Endometrium (tissue), 2 donors: ENCODE data around the gene SRRM5.
"Not testable (repeated sequence)": the region's sequence is repeated elsewhere in the genome, so short reads cannot be mapped to it uniquely, and the experiment has no call there.

Experiments used
- FAIRE-seq: peaks from 2 replicates; lab custom pipeline; 2012; peaks lifted over from hg19 to GRCh38; lab: Jason Lieb, UNC
- donor health status: control.
- donor health status: control.

SRRM5 gene, protein sequence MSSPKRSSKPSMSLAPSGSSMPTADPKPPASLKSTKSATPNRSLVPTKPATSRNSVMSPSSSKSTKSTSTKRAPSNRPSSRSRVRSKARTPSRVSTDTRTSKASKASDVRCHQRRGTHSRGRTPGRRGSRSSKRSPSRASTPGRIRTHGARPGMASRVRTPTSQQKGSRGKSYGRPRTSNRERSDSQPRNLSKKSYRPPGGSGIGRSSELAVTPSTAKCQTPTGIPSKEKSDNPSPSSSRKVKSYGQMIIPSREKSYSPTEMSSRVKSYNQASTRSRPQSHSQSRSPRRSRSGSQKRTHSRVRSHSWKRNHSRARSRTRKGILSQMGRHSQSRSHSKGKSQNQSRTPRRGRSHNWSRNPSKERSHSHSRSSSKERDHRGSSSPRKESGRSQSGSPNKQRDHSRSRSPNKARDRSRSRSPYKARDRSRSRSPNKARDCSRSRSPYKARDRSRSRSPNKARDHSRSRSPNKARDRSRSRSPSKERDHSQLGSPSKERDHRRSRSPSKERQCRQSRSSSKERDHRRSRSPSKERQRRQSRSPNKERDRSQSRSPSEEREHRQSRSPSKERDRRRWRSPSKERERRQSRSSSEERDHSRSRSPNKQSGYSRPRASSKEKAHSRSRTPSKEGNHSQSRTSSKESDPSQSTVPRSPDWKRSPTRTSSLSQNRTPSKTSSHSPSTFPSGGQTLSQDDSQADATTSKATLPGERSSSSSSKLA

DNA sequence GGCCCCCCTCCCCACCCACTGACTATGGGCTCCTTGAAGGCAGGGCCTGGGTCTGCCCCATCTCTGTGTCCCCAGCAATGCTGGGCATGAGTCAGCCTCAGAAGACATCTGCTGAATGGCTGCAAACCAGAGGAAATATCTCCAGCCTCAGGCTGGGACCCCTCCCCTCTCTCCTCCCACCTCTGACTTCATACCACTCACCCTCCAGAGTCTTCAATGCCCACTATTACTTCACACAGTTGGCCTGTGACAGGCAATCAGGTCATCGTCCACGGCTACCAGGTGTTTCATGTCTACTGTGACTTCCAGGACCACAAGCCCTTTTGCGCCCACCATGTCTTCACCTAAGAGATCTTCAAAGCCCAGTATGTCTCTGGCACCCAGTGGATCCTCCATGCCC lies at the start of gene SRRM5:
Gene SRRM5 (plus strand): TSS at position 301 of the 400 bp plus-strand sequence. CDS start 34 bp downstream, at position 335.
- FAIRE-seq = no peak

DNA sequence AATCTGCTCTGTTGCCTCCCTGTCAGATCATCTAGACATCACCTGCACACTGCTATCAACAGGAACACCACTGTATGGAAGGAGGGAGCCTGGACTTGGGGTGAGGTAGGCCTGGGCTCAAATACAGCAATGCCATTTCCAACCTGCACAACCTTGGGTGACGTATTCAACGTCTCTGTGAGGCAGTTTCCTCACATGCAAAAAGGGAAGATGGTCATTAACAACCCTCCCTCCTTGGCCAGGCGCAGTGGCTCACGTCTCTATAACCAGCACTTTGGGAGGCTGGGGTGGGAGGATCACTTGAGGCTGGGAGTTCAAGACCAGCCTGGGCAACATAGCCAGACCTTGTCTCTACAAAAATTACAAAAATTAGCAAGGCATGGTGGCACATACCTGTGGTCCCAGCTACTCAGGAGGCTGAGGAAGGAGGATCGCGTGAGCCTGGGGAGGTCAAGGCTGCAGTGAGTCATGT lies 49.6 kb upstream of the SRRM5 start:
- no peak for FAIRE-seq

DNA sequence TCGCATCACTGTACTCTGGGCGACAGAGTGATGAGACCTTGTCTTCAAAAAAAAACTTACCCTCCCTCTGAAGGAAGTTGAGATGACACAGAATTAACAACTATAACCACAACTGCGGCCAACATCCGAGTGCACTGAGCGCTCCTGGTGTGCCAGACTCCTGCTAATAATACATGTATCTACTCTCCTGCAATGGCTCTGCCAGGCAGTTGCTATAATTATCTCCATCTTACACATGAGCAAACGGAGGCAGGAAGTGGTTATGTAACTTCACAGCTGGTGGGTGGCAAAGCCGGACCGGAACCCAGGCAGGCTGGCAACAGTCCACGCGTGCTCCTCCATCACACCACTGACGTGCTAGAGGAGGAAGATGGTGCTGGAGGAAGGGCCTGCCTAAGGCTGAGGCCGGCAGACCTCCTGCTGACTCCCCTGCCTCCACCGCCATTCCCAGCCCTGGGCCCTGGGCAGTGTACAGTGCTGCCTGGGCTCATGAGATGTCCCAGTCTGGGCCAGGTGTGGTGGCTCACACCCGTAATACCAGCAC lies 49.1 kb upstream of the SRRM5 start:
- no peak for FAIRE-seq

DNA sequence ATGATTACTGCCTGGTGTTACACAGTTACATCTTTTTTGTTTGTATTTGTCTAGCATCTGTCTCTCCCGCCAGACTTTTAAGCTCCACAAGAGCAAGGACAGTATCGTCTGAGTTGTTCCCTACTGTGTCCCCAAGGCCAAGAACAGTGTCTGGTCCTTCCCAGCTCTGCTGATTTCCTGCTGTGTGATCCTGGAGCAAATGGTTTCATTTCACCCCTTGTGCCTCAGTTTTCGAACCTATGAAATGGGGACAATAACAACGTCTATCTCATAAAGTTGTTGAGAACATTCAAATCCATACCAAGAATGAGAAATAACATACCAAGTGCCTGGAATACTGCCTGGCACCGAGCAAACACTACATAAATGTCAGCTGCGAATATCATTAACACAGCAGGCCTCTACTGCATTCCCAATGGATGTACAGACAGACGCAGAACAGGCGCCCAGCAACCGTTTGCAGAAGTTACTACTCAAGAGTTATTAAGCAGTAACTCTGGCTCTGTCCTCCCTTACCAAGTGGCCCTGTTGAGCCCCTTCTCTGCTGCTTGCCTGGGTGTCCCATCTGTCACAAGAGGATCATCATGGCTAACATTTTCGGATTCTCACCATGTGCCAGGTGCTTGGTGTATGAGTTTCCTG lies 48.0 kb upstream of the SRRM5 start:
- no peak for FAIRE-seq

DNA sequence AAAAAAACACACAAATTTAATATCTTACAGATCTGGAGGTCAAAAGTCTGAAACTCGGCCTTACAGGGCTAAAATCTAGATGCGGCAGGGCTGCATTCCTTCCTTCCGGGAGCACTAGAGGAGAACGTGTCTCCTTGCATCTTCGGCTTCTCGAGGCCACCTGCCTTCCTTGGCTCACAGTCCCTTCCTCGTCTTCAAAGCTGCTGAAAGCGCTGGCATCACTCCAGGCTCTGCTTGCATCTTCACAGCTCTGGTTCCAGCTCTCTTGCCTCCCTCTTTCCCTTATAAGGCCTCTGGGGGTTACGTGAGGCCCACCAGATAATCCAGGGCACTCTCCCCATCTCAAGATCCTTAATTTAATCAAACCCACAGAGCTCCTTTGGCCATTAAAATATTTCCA lies 47.1 kb upstream of the SRRM5 start:
- no peak for FAIRE-seq

DNA sequence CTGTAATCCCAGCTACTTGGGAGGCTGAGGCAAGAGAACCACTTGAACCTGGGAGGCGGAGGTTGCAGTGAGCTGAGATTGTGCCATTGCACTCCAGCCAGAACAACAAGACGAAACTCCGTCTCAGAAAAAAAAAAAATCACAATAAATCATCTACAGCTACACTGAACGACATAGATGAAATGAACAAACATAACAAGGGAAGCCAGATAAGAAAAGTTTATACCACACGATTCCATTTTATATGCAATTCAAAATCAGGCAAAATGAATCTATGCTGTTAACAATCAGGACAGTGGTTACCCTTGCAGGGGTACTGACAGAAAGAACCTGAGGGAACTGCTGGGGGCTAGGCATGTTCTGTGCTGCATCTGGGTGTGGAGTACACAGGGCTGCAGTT lies 42.2 kb upstream of the SRRM5 start:
- FAIRE-seq = no peak

DNA sequence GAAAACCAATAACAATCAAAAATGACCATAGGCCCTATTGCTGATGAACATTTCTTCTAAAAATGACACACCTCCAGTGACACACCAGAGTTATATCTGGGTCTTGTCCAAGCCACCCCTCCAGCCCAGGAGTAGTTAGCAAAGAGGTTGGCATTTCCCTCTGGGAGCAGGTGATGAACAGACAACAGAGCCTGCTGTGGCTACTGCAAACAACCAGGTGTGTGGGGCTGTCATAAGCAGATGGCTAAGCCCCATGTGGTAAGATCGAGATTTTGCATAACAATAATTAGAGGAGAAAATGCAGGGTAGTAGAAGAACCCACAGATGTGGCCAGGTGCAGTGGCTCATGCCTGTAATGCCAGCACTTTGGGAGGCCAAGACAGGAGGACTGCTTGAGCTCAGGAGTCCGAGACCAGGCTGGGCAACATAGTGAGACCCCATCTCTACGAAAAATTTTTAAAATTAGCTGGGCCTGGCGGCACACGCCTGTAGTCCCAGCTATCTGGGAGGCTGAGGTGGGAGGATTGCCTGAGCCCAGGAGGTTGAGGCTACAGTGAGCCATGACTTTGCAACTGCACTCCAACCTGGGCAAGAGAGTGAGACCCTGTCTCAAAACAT lies 41.6 kb upstream of the SRRM5 start:
- no peak for FAIRE-seq

DNA sequence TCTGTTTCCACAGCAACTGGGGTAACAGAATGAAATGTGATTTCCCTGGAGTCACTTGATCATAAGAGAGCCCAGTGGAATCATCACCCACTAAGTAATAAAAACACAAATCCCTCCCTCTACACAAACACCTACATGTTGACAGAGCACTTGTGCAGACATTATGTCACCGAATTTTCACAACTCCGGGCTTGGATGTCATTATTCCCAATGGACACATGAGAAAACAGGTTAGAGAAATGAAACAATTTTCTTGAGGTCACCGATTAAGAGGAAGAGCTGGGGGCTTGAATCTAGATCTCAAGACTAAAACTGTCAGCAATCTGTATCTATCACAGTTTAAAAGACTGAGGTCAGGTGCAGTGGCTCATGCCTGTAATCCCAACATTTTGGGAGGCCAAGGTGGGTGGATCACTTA lies 39.7 kb upstream of the SRRM5 start:
- no peak for FAIRE-seq

DNA sequence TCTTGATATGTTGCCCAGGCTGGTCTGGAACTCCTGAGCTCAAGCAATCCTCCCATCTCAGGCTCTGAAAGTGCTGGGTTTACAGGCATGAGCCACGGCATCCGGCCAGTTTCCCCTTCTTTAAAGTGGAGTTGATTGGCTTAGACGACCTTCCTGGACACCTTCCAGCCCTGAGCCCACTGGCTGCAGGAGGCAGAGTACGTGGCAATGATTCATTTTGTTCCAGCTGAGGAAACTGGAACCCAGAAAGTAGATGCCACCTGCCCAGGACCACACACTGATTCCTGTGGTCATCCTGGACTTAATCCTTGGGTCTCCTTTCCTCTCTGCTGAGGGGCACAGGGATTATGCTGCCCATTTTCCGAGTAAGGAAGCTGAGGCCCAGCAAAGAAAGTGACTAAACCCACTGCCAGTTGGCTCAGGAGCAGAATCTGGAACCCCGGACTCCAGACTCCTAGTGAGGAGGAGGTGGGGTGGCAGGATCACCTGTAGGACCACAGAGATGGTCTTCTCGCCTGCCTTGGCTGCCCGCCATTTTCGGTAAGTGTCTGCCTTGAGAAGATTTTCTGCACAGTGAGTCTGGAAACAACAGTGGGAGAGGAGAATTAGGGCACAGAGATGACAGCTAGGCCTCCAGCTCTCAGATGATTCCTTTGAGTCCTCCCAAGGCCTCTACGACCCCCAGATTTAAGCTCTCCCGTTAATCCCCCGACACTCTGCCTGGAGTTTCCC lies 37.3 kb upstream of the SRRM5 start:
- FAIRE-seq = no peak

DNA sequence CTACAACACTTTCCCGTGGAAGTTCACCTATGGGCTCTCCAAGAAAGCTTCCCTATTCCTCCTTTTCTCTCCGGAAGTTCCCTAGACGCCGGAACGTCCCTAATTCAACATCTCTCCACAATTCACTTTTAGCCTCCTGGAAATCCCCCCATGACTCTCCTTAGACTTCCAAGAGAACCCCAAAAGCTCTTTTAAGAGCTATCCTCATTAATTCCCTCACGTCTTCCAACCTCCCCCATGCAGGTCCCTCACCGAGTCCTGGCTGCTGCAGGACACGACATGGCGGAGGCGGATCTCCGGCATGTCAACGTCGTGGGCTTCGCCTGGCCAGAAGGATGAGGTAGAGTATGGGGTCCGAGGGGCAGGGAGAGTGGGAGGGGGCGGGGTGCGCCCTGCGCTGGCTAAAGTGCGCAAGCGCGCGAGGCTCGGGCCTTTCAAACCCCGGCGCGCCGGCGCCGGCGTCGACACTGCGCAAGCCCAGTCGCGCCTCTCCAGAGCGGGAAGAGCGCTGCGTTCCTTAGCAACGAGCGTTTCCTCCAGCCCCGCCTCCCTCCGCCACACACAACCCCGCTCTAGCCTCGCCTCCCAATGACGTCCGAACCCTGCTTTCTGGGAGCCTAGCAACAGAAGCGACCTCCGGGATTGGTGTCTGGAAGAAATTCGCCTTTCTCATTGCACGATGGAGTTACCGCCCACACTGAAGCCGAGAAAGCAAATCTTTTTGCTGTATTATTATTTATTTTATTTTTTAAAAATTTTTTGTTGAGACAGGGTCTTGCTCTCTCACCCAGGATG lies 36.5 kb upstream of the SRRM5 start, which contains the start of the genes PINLYP and XRCC1:
Gene PINLYP (plus strand): TSS at position 646 of the 795 bp plus-strand sequence. CDS start 1,391 bp downstream, outside the sequence.
Gene XRCC1 (minus strand): TSS at position 372 of the 795 bp plus-strand sequence. CDS start 69 bp downstream, at position 303.
- peak; percentile 98 for FAIRE-seq

DNA sequence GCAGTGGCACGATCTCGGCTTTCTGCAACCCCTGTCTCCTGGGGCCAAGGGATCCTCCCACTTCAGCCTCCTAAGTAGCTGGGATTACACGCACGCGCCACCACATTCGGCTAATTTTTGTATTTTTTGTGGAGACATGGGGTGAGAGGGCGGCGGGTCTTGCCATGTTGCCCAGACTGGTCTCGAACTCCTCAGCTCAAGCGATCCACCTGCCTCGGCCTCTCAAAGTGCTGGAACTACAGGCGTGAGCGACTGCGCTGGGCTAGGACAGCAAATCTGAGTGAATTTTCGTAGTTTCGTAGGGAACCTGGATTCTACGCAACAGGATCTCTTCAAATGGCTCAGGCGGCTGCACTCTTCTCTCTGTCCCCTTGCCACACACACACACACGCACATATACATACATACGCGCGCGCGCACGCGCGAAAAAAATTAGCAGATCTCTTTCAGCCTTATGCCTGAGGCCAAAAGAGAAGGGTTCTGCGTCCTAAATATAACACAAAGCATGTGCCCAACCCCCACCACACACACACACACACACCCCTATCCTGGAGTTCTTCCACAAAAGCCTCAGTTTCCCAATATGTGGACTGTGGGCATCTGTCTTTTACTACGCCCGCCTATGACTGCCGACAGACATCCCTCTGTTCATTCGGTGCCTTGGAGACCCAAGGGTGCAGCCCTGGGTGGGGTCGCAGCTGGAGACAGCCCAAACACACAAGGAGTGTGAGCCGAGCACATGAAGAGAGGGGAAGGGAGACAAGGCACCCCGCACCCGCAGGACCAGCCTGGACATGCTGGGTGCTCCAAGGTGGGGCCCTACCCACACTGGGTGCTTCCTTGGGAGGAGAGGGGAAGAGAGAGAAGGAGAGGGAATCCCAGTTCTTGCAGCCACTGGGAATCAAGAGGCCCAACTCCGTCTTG lies 35.7 kb upstream of the SRRM5 start:
- FAIRE-seq = no peak

DNA sequence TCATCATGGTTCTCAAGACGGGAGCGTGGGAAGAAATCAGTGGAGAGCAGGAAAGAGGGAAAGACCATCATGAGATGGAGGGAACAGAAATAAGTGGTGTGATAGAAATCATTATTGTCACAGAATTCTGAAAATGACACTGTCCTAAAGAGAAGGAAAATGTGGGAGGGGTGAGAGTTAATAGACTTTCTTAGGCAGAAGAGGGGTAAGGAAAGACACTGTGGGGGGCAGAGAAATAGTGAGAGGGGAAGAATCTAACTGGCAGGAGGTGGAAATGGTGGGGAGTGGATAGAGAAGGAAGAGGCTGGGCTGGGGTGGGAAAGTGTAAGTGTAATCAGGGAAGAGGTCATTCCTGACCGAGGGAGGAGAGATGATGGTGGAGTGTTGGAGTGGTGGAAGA lies 33.1 kb upstream of the SRRM5 start:
- no peak for FAIRE-seq

DNA sequence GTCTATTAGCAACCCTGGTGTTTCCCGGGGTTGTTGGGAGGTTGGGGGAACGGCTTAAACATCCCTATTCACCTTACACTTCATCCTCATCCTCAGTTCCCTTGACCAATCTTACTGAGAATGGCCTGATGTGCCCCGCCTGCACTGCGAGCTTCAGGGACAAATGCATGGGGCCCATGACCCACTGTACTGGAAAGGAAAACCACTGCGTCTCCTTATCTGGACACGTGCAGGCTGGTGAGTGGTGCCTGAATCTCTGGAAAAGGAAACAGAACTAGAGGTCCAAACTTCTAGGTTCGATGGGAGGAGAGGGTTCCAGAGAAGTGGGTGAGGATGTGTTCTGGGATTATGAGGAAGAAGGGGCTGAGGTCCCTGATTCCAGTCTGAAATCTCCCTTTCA lies 30.4 kb upstream of the SRRM5 start:
- no peak for FAIRE-seq

DNA sequence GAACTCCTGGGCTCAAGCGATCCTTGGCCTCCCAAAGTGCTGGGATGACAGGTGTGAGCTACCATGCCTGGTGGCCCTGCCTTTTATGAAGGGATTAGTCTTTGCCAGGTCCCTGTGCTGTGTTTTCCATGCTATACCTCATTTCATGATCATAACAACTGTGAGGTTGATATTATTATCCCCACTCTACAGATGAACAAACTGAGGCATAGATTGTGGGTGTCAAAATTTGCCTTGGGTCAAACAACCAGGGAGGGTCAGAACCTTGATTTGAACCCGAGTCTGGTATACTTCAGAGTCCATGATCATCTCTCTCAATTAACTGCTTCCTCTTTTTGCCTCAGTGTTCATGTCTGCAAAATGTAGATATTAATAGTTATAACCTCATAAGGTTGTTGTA lies 29.4 kb upstream of the SRRM5 start:
- no peak for FAIRE-seq

DNA sequence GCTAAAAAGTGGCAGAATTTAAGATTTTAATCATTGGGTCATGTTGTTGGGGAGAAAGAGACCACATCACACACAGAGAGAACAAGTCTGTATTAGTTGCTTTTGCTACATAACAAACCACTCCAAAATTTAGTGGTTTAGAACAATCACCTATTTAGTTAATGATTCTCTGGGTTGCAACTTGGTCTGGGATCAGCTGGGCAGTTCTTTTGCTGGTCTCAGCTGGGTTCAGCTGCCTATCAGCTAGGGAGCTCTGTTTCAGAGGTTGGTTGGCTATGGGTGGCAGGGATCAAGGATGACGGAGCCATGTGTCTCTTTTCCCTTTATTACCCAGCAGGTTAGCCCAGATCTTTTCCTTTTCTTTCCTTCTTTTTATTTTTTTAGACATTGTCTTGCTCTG lies 27.4 kb upstream of the SRRM5 start:
- no peak for FAIRE-seq

DNA sequence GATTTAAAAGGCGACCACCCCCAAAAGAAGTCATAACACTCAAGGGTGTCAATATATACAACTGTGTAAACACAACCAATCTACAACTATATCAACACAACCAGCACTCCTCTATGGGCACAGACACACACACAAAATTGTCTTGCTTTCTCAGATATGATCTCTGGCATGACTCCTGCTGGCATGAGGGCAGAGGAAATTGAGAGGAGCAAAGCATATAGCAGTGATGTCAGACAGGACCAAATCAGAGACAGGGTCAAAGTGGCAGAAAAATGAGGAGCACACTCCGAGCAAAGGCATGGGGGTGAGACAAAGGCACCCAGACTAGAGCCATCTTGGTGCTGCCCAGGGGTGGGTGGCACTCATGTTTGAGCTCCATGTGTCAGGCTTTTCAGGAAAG lies 25.5 kb upstream of the SRRM5 start:
- FAIRE-seq = no peak

DNA sequence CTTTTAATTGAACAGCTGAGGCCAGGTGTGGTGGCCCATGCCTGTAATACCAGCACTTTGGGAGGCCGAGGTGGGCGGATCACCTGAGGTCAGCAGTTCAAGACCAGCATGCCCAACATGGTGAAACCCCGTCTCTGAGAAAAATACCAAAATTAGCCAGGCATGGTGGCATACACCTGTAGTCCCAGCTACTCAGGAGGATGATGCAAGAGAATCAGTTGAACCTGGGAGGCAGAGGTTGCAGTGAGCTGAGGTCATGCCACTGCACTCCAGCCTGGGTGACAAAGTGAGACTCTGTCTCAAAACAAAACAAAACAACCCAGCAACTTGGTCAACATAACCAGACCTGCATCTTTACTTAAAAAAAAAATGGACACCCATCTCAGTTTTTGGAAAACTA lies 24.9 kb upstream of the SRRM5 start:
- not testable (repeated sequence) for FAIRE-seq

DNA sequence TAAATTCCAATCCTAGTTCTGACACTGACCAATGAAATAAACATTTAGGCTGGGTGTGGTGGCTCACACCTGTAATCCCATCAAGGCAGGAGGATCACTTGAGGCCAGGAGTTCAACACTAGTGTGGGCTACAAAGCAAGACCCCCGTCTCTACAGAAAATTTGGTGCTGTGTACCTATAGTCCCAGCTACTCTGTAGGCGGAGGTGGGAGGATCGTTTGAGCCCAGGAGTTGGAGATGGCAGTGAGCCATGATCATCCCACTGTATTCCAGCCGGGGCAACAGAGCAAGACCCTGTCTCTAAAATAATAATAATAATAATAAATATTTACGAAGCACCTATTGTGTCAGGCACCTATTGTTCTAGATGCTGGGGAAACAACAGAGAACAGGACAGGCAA lies 22.6 kb upstream of the SRRM5 start:
- no peak for FAIRE-seq

DNA sequence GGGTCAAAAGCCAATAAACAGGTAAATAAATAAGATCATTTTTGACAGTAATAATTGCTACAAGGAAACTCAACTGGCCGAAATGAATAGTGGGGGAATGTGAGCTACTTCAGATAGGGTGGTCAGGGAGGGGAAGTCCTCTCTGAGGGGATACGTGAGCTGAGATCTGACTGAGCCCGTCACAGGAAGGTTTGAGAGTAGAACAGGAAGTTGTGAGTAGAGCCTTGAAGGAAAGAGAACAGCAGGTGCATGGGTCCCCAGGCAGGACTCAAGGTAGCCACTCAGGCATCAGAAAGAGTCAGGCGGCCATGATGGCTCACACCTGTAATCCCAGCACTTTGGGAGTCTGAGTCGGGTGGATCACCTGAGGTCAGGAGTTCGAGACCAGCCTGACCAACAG lies 22.2 kb upstream of the SRRM5 start:
- no peak for FAIRE-seq
